Endodermal cell (in vitro differentiated cells): ENCODE measurements around the gene PLEKHG5. TPM values are rescaled to one million over a fixed set of nuclear protein-coding genes. Genes with fewer than 3 reads are reported as not detected.
"Not testable (repeated sequence)": the region's sequence is repeated elsewhere in the genome, so short reads cannot be mapped to it uniquely, and the experiment has no call there.

Experiments
- DNase-seq: peaks from one replicate; pipeline ENCODE4 v3.0.0-alpha.2; 2017
- H3K27ac ChIP-seq: 2 replicates; pipeline ENCODE4 v1.5.1; 2013; ENCODE audit warnings: mild to moderate bottlenecking, low read depth, low read length, moderate library complexity
- H3K27me3 ChIP-seq: 2 replicates; pipeline ENCODE4 v1.6.1; 2013; ENCODE audit warnings: mild to moderate bottlenecking, low read length, moderate library complexity; ENCODE audit not compliant: insufficient read depth, control insufficient read depth, poor library complexity, severe bottlenecking
- H3K36me3 ChIP-seq: 2 replicates; pipeline ENCODE4 v1.7.0; 2013; ENCODE audit warnings: mild to moderate bottlenecking, low read length, moderate library complexity; ENCODE audit not compliant: control insufficient read depth, insufficient read depth
- H3K4me1 ChIP-seq: one replicate; pipeline ENCODE4 v1.7.0; 2013; ENCODE audit warnings: low read length; ENCODE audit not compliant: control insufficient read depth, insufficient read depth
- H3K4me3 ChIP-seq: 2 replicates; pipeline ENCODE4 v1.5.1; 2013; ENCODE audit warnings: mild to moderate bottlenecking, low read length, moderate library complexity
- H3K9ac ChIP-seq: 2 replicates; pipeline ENCODE4 v1.6.1; 2013; ENCODE audit warnings: mild to moderate bottlenecking, low read length, moderate library complexity; ENCODE audit not compliant: poor library complexity, severe bottlenecking; ENCODE audit errors: extremely low read depth
- H3K9me3 ChIP-seq: 2 replicates; pipeline ENCODE4 v1.6.1; 2013; ENCODE audit warnings: mild to moderate bottlenecking, low read length, moderate library complexity; ENCODE audit not compliant: control insufficient read depth
- H3K27ac Mint-ChIP-seq: 2 replicates; pipeline ENCODE4 v1.8.0; 2020; ENCODE audit warnings: mixed read lengths
- H3K27me3 Mint-ChIP-seq: 2 replicates; pipeline ENCODE4 v1.8.0; 2021; ENCODE audit warnings: mild to moderate bottlenecking, mixed read lengths; ENCODE audit not compliant: insufficient read depth
- H3K36me3 Mint-ChIP-seq: 2 replicates; pipeline ENCODE4 v1.8.0; 2020; ENCODE audit warnings: low read depth, mixed read lengths
- H3K4me1 Mint-ChIP-seq: 2 replicates; pipeline ENCODE4 v1.8.0; 2020; ENCODE audit warnings: mixed read lengths
- H3K4me3 Mint-ChIP-seq: 2 replicates; pipeline ENCODE4 v1.8.0; 2020; ENCODE audit warnings: mild to moderate bottlenecking, moderate library complexity, mixed read lengths
- H3K9me3 Mint-ChIP-seq: 2 replicates; pipeline ENCODE4 v1.8.0; 2020; ENCODE audit warnings: mild to moderate bottlenecking, mixed read lengths
- CTCF ChIP-seq: fragments of 200-600 bp; sonication (generic); conservative IDR thresholded peaks from 2 replicates; pipeline ENCODE4 v1.5.0; 2021; ENCODE audit warnings: antibody characterized with exemption, mild to moderate bottlenecking
- WGBS, 2 experiments: methylation state at CpG; one replicate each; pipeline versions ENCODE4 v1.1.5 to v1.1.7; 2013; ENCODE audit warnings: missing lambda C conversion rate in 2 of 2, mixed read lengths in 1 of 2; ENCODE audit not compliant: insufficient coverage in 1 of 2, insufficient read length in 1 of 2; 5-methylcytosine and 5-hydroxymethylcytosine counted together
- total RNA-seq, 2 donors: library from RNA; stranded (reverse); fragmentation: NEBNext Ultra II Directional in 1 of 2; extraction: Animal tissue kit (Norgen Biotek cat#: 25700) in 1 of 2; gene quantifications; 2 replicates in 1 of 2; 3 replicates in 1 of 2; pipeline ENCODE4 v1.2.1, GENCODE V29; 2021

The PLEKHG5 gene
- total RNA-seq, 2 donors from 2014 or later: 32.6 to 38.8 TPM

- 27% methylated on average over 5 of the region's 5 CpGs for WGBS, 2 experiments
- DNase-seq: peak; percentile 97
- H3K4me1 ChIP-seq: no peaks in the 10 kb centered on the region
- H3K9me3 ChIP-seq: no peaks in the 10 kb centered on the region
- no peaks in the 10 kb centered on the region for H3K36me3 ChIP-seq
- peaks cover 54% of the 10 kb centered on the region for H3K27me3 Mint-ChIP-seq
- peak; percentile 97 for TF ChIP-seq CTCF
- no peak overlapping the region for H3K27ac Mint-ChIP-seq
- H3K27me3 ChIP-seq: peaks cover 27% of the 10 kb centered on the region
- no peaks in the 10 kb centered on the region for H3K9me3 Mint-ChIP-seq
- no peak overlapping the region for H3K4me3 ChIP-seq
- no peak overlapping the region for H3K27ac ChIP-seq
- no peak overlapping the region for H3K4me3 Mint-ChIP-seq
- no peaks in the 10 kb centered on the region for H3K36me3 Mint-ChIP-seq
- H3K9ac ChIP-seq: no peak overlapping the region
- peaks cover 3% of the 10 kb centered on the region for H3K4me1 Mint-ChIP-seq
These were observed 53.4 kb downstream of the PLEKHG5 start for GRCh38 chr1:6438047-6438525.

- not testable (repeated sequence) for H3K4me3 ChIP-seq, DNase-seq, H3K36me3 ChIP-seq, H3K9ac ChIP-seq, H3K4me3 Mint-ChIP-seq, H3K27ac ChIP-seq, H3K4me1 ChIP-seq, H3K9me3 Mint-ChIP-seq, H3K9me3 ChIP-seq, H3K27ac Mint-ChIP-seq, H3K4me1 Mint-ChIP-seq, H3K36me3 Mint-ChIP-seq
- peaks cover 27% of the 10 kb centered on the region for H3K27me3 ChIP-seq
- peaks cover 55% of the 10 kb centered on the region for H3K27me3 Mint-ChIP-seq
- TF ChIP-seq CTCF: peak; percentile 21
- 86 to 89% methylated on average over 13 to 22 of the region's 22 CpGs for WGBS, 2 experiments
These were observed 54.3 kb downstream of the PLEKHG5 start for GRCh38 chr1:6437012-6437700.

- H3K27ac ChIP-seq, H3K4me3 Mint-ChIP-seq, H3K36me3 ChIP-seq, H3K9me3 ChIP-seq, H3K4me1 Mint-ChIP-seq, H3K4me1 ChIP-seq, DNase-seq, H3K9ac ChIP-seq, H3K9me3 Mint-ChIP-seq, H3K4me3 ChIP-seq, H3K27ac Mint-ChIP-seq, H3K36me3 Mint-ChIP-seq: not testable (repeated sequence)
- H3K27me3 Mint-ChIP-seq: peaks cover 48% of the 10 kb centered on the region
- 93% methylated on average over 3 of the region's 3 CpGs; no CpG with 5 or more reads in 1 of the 2 experiments for WGBS, 2 experiments
- peaks cover 19% of the 10 kb centered on the region for H3K27me3 ChIP-seq
These were observed 55.2 kb downstream of the PLEKHG5 start for GRCh38 chr1:6436277-6436676.
